ENCODE data around the gene GHSR. TPM values are rescaled to one million over a fixed set of nuclear protein-coding genes. Genes with fewer than 3 reads are reported as not detected.
A peak's percentile ranks its signal among the peaks of the same experiment; 100 is the strongest.

Gene GHSR
- total RNA-seq, 1 donor from 2014 or later: not detected

DNA sequence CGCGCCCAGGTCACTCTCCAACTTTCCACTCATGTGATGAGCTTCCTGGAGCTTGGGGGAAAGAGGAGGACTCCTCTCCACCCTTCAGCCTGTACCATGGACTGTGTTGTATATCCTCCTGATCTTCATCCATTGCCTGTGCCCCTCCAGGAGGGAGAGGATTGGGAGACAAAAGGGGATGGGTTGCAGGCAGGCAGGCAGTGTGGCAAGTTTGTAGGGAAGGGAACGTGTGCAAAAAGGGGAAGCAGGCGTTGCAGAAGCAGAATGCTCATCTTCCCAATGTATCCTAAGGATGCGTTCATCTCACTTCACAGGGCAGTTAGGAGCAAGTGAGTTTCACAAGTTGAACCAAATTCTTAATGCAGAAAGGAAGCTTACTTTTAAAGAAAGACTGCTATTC, 28.1 kb upstream of the GHSR start:
- peaks cover 6% of the 10 kb centered on the region for H3K9me3 Mint-ChIP-seq

DNA sequence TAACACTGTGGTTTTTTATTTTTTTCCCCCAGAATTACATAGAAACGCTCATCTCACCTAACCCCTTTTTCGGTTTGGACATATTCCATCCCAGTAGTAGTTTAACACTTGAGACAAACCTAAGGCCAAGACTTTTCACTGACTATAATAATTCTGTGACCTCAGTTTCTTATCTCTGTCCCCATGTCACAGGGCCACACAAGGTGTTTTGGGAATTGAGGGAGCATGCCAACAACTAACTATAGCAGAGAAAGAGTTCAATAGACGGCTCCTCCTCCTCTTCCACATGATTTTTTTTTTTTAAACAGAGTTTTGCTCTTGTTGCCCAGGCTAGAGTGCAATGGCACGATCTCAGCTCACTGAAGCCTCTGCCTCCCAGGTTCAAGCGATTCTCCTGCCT, 27.4 kb upstream of the GHSR start:
- TF ChIP-seq CTCF (IDR thresholded peaks at IDR 0.05): no peak
- no peak for TF ChIP-seq EZH2 (IDR thresholded peaks at IDR 0.05)
- TF ChIP-seq EZH2phosphoT487 (IDR thresholded peaks at IDR 0.05): no peak

More for the DNA sequence above, 28.1 kb upstream of the GHSR start:
- no peak overlapping the region for H3K27ac Mint-ChIP-seq
- no peaks in the 10 kb centered on the region for H3F3A ChIP-seq (ENCODE audit: low read depth)
- H3K4me3 Mint-ChIP-seq: peak overlapping the region; percentile 30
- H3K27me3 ChIP-seq: no peaks in the 10 kb centered on the region
- no peaks in the 10 kb centered on the region for H3K79me2 ChIP-seq (ENCODE audit: low read depth)
- H3K4me3 ChIP-seq: no peak overlapping the region
- H4K20me1 ChIP-seq (ENCODE audit: low read depth): no peaks in the 10 kb centered on the region
- H2AFZ ChIP-seq (replicated peaks): peak overlapping the region; percentile 62
- H3K4me1 Mint-ChIP-seq: peaks cover 8% of the 10 kb centered on the region
- no peak overlapping the region for H3K9ac ChIP-seq
- peak overlapping the region; percentile 49 for H3K4me2 ChIP-seq
- H3K36me3 ChIP-seq: no peaks in the 10 kb centered on the region
- TF ChIP-seq CTCF (IDR thresholded peaks at IDR 0.05) (no peak), EZH2 (IDR thresholded peaks at IDR 0.05) (no peak), EZH2phosphoT487 (IDR thresholded peaks at IDR 0.05) (no peak)
- H3K4me1 ChIP-seq: no peaks in the 10 kb centered on the region
- H3K27me3 Mint-ChIP-seq (ENCODE audit: insufficient read depth, low read depth): peaks cover 6% of the 10 kb centered on the region
- DNase-seq (ENCODE audit: low spot score): no peak
- H3K36me3 Mint-ChIP-seq: no peaks in the 10 kb centered on the region
- no peaks in the 10 kb centered on the region for H3K9me3 ChIP-seq (ENCODE audit: low read depth)
- no peak overlapping the region for H3K27ac ChIP-seq

GRCh38 chr3:172471903-172472302, 23.6 kb upstream of the GHSR start:
- H3K4me3 ChIP-seq: no peak overlapping the region
- H4K20me1 ChIP-seq (ENCODE audit: low read depth): no peaks in the 10 kb centered on the region
- Mint-ChIP-seq H3K9me3 (peaks cover 6% of the 10 kb centered on the region), H3K36me3 (no peaks in the 10 kb centered on the region), H3K4me1 (no peaks in the 10 kb centered on the region), H3K27me3 (ENCODE audit: insufficient read depth, low read depth) (peaks cover 4% of the 10 kb centered on the region), H3K27ac (no peak overlapping the region), H3K4me3 (no peak overlapping the region)
- no peak for DNase-seq (ENCODE audit: low spot score)
- H3K9ac ChIP-seq: no peak overlapping the region
- H3K79me2 ChIP-seq (ENCODE audit: low read depth): no peaks in the 10 kb centered on the region
- H2AFZ ChIP-seq (replicated peaks): no peak overlapping the region
- H3K4me1 ChIP-seq: no peaks in the 10 kb centered on the region
- no peaks in the 10 kb centered on the region for H3K36me3 ChIP-seq
- no peaks in the 10 kb centered on the region for H3F3A ChIP-seq (ENCODE audit: low read depth)
- H3K4me2 ChIP-seq: no peak overlapping the region
- no peaks in the 10 kb centered on the region for H3K9me3 ChIP-seq (ENCODE audit: low read depth)
- H3K27me3 ChIP-seq: no peaks in the 10 kb centered on the region
- no peak overlapping the region for H3K27ac ChIP-seq
- TF ChIP-seq EZH2 (IDR thresholded peaks at IDR 0.05): no peak
- TF ChIP-seq CTCF (IDR thresholded peaks at IDR 0.05): no peak
- no peak for TF ChIP-seq EZH2phosphoT487 (IDR thresholded peaks at IDR 0.05)

More for the DNA sequence above, 27.4 kb upstream of the GHSR start:
- no peak overlapping the region for H3K4me3 ChIP-seq
- no peaks in the 10 kb centered on the region for H3K36me3 ChIP-seq
- H3K79me2 ChIP-seq (ENCODE audit: low read depth): no peaks in the 10 kb centered on the region
- H3K9me3 Mint-ChIP-seq: peaks cover 6% of the 10 kb centered on the region
- no peak overlapping the region for H3K9ac ChIP-seq
- H3K27me3 ChIP-seq: no peaks in the 10 kb centered on the region
- H3K27me3 Mint-ChIP-seq (ENCODE audit: insufficient read depth, low read depth): peaks cover 6% of the 10 kb centered on the region
- H3F3A ChIP-seq (ENCODE audit: low read depth): no peaks in the 10 kb centered on the region
- H3K9me3 ChIP-seq (ENCODE audit: low read depth): no peaks in the 10 kb centered on the region
- H3K4me1 Mint-ChIP-seq: peaks cover 8% of the 10 kb centered on the region
- no peak for DNase-seq (ENCODE audit: low spot score)
- H4K20me1 ChIP-seq (ENCODE audit: low read depth): no peaks in the 10 kb centered on the region
- no peak overlapping the region for H2AFZ ChIP-seq (replicated peaks)
- H3K27ac Mint-ChIP-seq: no peak overlapping the region
- H3K27ac ChIP-seq: no peak overlapping the region
- H3K4me2 ChIP-seq: no peak overlapping the region
- H3K36me3 Mint-ChIP-seq: no peaks in the 10 kb centered on the region
- no peaks in the 10 kb centered on the region for H3K4me1 ChIP-seq
- H3K4me3 Mint-ChIP-seq: no peak overlapping the region
